ENCODE data around the gene ARHGAP24. TPM values are rescaled to one million over a fixed set of nuclear protein-coding genes. Genes with fewer than 3 reads are reported as not detected.
A peak's percentile ranks its signal among the peaks of the same experiment; 100 is the strongest.

Gene ARHGAP24
- total RNA-seq, 1 experiment from 2014 or later = 35.7 TPM

DNA sequence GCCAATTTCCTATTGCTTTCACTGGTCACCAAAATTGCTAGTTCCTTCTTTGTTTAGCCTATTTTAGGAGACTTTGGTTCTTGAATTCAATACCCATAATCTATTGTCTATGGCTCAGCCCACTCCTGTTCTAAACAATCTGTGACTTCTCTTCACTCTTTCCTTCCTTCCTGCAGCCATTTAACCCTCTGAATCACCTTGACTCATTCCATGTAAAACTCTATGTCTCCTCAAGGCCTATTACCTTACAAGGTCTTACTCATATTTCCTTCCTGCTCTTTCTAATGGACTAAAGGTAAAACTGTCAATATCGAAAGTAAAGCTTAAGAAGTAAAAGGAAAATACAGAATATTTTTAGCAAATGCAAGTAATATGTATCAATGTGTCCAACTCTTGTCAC lies 301.6 kb downstream of the ARHGAP24 start:
- DNase-seq (ENCODE audit: low read depth) = peak; percentile 75

DNA sequence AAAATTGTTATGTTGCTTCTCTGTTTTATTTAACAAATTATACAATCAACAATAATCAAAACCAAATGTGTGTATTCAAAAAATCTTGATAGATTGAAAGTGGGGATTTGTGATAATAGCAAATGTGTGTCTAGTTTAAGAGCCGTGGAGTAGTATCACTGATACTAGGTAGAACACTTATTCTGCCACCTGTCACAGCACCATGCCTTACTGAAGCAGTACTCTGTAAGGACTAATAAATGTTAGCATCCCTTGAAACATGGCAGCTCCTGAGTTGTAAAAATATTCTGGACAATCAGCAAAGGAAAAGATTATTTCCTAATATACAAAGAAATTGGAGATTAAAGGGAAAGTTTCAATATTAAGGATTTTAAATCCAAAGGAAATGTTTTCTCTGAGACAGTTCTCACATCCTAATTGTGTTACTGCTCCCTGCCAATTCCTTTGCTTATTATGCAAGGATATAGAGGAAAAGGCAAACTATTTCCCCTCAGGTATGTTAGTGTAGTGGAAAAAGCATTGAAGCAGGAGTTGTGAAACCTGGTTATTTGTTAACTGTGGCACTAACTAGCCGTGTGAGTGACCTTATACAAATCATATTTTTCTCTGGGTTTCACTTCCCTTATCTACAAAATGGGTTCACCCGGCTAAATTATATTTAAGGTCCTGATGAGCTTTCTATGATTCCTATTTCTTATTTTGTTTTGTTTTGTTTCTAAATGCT lies 303.1 kb downstream of the ARHGAP24 start:
- DNase-seq (ENCODE audit: low read depth) = no peak

DNA sequence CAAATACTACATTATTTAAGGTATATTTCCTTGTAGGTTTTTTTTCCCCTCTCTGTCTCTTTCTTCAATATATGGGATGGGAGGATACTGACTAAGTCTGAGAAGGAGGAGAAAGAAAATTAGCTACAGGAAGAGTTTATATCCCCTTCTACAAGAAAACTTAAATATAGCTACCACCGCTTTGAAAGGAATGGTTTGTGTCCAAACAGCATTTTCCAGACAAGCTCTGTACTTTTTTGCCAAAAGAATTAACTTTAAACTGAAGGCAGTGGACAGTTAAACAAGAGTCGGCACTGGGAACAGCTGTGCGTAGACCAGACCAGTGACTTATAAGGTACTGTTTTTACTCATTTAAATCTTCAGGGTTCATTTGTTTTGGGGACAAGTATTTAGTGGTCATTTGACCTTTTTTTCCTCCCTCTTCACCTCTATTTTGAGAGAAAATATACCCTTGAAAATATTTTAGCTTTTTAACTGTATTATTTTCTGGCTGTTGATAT lies 303.7 kb downstream of the ARHGAP24 start:
- DNase-seq (ENCODE audit: low read depth) = peak; percentile 63

DNA sequence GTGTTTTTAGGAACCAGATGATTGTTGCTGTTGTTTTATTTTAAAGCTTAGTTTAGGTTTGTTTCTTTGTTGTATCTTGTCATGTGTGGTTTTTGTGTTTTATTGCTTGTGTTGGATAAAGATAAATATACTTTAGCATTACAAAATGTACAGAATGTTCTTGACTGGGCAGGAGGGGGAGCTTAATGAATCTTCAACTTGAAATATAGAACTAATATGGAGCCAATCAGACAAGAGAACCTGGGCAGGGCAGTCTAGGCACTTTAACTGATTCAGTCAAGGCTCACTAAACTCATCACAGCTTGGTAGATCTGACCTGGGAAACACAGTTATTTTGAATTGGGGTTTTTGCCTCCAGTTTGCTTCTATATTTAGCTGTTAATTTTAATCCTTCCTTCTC lies 304.2 kb downstream of the ARHGAP24 start:
- peak; percentile 72 for DNase-seq (ENCODE audit: low read depth)

- DNase-seq (ENCODE audit: low read depth) = peak; percentile 53
These were observed 305.7 kb downstream of the ARHGAP24 start for GRCh38 chr4:85780664-85781063.

- peak; percentile 96 for DNase-seq (ENCODE audit: low read depth)
These were observed 308.5 kb downstream of the ARHGAP24 start for GRCh38 chr4:85783483-85783882.

GRCh38 chr4:85783900-85784299 lies 308.9 kb downstream of the ARHGAP24 start:
- no peak for DNase-seq (ENCODE audit: low read depth)

DNA sequence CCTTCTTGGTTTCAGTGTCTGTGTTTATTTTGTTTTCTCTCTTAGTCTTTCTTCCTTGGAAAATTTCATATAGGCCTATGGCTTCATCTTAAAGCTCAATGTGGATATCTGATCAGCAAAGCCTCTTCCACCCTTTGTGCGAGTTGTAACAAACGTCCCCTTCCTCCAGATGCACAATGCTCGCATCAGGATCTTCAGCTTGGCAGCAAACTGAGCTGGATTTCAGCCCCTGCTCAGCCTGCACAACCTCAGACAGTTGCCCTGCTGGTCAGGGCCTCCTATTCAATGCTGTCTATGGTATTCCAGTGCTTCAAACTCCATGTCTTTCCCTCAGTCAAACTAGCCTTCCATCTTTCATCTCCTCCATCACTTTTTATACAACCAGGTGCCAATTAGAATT lies 309.4 kb downstream of the ARHGAP24 start:
- no peak for DNase-seq (ENCODE audit: low read depth)

- no peak for DNase-seq (ENCODE audit: low read depth)
These were observed 310.0 kb downstream of the ARHGAP24 start for GRCh38 chr4:85784947-85785346.

DNA sequence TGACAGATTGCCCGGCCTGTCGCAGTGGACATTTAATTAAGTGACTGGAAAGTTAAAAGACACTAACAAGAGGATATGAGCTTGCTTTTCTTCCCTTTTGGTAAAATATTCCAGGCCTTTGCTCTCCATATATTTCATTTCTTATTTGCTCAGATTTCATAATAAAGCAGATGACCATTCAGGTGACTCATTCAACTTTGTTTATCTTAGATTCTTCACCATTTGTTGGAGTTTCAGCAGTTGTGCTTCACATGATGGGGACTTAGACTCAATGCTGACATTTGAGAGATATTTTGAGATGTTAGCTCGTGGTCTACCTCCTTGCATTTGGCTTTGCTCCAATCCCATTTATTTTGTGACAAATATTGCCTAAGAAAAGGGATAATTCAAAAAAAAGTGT lies 312.2 kb downstream of the ARHGAP24 start:
- peak; percentile 95 for DNase-seq (ENCODE audit: low read depth)

DNA sequence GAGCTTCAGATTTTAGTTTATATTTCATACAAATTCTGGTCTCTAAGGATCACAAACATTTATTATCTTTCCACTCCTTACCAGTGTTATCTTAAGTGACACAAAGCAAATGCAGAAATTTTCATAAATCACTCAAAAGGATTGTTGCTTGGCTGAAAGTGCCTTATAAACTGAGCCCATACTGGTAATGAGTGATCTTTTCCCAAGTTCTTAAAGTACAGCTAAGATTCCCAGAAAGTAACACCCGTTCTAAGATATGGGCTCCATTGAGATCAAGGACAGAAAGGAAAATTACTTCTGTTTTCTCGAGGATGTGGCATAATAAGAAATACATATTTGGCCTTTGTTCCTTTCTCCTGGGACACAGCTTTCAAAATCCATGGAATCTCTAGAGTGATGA lies 313.7 kb downstream of the ARHGAP24 start:
- no peak for DNase-seq (ENCODE audit: low read depth)

GRCh38 chr4:85789241-85789640 lies 314.3 kb downstream of the ARHGAP24 start:
- DNase-seq (ENCODE audit: low read depth) = no peak

DNA sequence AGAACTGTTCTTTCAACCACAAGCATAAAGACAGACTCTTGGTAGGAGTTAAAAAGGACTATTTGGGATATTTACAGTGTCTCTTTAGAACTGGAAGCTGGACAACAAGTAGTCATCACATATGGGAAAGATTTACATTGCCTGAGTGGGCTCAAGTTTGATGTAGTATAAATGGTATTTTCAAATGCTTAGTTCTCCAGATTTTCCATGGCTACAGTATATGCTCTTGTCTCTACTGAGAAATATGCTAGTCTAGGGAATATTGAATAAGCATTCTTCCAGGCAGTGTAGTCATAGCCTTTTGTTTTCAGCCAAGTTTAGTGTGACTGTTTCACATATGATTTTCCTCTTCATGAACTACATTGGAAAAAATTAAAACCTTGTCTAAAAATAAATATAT lies 315.6 kb downstream of the ARHGAP24 start:
- no peak for DNase-seq (ENCODE audit: low read depth)

GRCh38 chr4:85792376-85793232 lies 317.7 kb downstream of the ARHGAP24 start:
- DNase-seq (ENCODE audit: low read depth) = no peak

DNA sequence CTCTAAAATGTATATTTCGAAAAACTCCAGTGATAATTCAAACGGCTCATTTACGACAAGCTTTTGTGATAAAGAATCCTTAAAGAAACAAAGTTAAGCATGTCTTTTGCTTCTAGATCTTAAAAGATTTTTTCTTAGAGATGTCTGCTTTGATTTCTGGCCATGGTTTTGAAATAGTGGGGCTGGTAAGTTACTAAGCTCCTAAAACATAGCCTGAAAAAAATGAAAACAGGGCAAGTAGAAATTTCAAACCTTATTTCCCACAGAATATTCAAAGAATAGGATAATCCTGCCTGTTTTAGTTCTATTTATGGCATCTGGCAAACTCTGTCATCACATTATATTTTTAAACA lies 318.3 kb downstream of the ARHGAP24 start:
- DNase-seq (ENCODE audit: low read depth) = no peak

DNA sequence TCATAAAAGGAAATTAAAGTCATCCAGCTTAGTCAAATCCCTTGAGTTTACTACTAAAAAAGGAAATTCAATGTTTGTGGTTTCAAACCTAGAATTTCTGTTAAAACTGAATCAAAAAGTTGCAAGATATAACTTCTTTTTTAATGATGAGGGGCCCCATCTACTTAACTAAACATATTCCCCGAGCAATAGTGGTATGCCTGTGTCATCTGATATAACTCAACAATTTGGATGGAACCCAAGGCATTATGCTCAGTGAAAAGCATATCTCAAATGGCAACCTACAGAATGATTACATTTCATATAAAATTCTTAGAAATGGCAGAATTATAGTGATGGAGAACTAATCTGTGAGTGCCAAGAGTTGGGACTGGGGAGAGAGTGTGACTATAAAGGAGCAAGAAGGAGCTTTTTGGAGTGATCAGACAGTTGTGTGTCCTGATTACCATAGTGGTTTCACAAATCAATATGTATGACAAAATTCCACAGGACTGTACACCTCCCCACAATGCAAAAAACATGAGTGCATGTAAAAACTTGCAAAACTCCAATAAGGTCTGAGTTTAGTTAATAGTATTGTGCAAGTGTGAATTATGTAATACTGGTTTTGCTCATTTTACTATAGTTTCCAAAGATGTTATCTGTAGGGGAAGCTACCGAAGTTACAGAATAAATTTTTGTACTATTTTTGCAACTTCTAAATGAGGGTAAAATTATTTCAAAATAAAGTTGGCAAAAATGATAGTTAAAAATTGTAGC lies 323.2 kb downstream of the ARHGAP24 start:
- no peak for DNase-seq (ENCODE audit: low read depth)

GRCh38 chr4:85803856-85804255 lies 328.9 kb downstream of the ARHGAP24 start:
- no peak for DNase-seq (ENCODE audit: low read depth)

GRCh38 chr4:85805891-85806290 lies 330.9 kb downstream of the ARHGAP24 start:
- DNase-seq (ENCODE audit: low read depth) = no peak

- DNase-seq (ENCODE audit: low read depth) = no peak
These were observed 331.4 kb downstream of the ARHGAP24 start for GRCh38 chr4:85806334-85806733.

GRCh38 chr4:85807247-85807950 lies 332.4 kb downstream of the ARHGAP24 start:
- DNase-seq (ENCODE audit: low read depth) = peak; percentile 97

DNA sequence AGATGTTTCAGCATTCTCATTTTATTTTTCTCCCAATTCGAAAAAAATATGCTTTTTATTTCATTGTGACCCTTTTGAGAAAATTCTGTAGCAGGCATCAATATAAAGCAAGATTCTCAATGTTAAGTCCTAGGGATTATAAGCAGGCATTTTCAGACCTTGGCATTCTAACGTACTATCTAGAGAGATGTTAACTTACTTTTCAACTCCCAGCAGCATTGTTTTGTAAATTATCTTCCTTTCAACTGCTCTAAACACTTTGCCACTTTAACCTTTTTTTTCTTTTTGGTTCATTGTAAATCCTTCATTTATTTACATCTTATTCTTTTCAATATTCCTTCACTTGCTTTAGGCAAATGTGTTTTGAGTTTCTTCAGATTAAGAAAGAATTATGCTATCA lies 333.2 kb downstream of the ARHGAP24 start:
- DNase-seq (ENCODE audit: low read depth) = no peak
